Activated CD4-positive, alpha-beta T cell treated with anti-CD3 and anti-CD28 coated beads, Interleukin-2, amount 50 U/mL, for 48 hours (primary cell): ENCODE data around the gene CBX1.
"Not testable (repeated sequence)": the region's sequence is repeated elsewhere in the genome, so short reads cannot be mapped to it uniquely, and the experiment has no call there.

Source experiments
- DNase-seq, 2 experiments: peaks; one replicate each; pipeline ENCODE4 v3.0.0-alpha.2; 2020

Gene CBX1

GRCh38 chr17:48048384-48049126, 52.7 kb downstream of the CBX1 start:
- peak; percentile 70 to 77 for DNase-seq

- DNase-seq: peak; percentile 98 to 99
Observed at GRCh38 chr17:48047741-48048383, 53.4 kb downstream of the CBX1 start, which contains the start of gene NFE2L1. Gene NFE2L1, plus strand, starts transcription at chr17:48048359. Its CDS starts 2,760 bp downstream, at chr17:48051119.

- no peak for DNase-seq
Observed at GRCh38 chr17:48047113-48047740, 54.1 kb downstream of the CBX1 start.

GRCh38 chr17:48046296-48046695, 55.0 kb downstream of the CBX1 start:
- DNase-seq: no peak

- no peak for DNase-seq
Observed at GRCh38 chr17:48045316-48046001, 55.8 kb downstream of the CBX1 start.

- no peak for DNase-seq
Observed at GRCh38 chr17:48044851-48045250, 56.4 kb downstream of the CBX1 start.

- no peak for DNase-seq
Observed at GRCh38 chr17:48043176-48043575, 58.1 kb downstream of the CBX1 start.

- no peak for DNase-seq
Observed at GRCh38 chr17:48038687-48039086, 62.6 kb downstream of the CBX1 start.

GRCh38 chr17:48037838-48038323, 63.4 kb downstream of the CBX1 start:
- DNase-seq: peak in 1 of 2 experiments; percentile 39

- DNase-seq: peak; percentile 68 to 74
Observed at GRCh38 chr17:48037036-48037837, 64.0 kb downstream of the CBX1 start, which contains the start of gene COPZ2. Gene COPZ2, minus strand, starts transcription at chr17:48037797. Its CDS starts 20 bp downstream, at chr17:48037777.

GRCh38 chr17:48036693-48037035, 64.6 kb downstream of the CBX1 start:
- DNase-seq: no peak

- not testable (repeated sequence) for DNase-seq
Observed at GRCh38 chr17:48034734-48035133, 66.5 kb downstream of the CBX1 start.

- no peak for DNase-seq
Observed at GRCh38 chr17:48031966-48032365, 69.3 kb downstream of the CBX1 start.

- DNase-seq: no peak
Observed at GRCh38 chr17:48030531-48030930, 70.7 kb downstream of the CBX1 start.

- no peak for DNase-seq
Observed at GRCh38 chr17:48028736-48029135, 72.5 kb downstream of the CBX1 start.

- no peak for DNase-seq
Observed at GRCh38 chr17:48027322-48027981, 73.8 kb downstream of the CBX1 start.

- DNase-seq: peak; percentile 78 to 82
Observed at GRCh38 chr17:48026502-48027321, 74.6 kb downstream of the CBX1 start.

- DNase-seq: peak in 1 of 2 experiments; percentile 11
Observed at GRCh38 chr17:48025904-48026501, 75.3 kb downstream of the CBX1 start.

GRCh38 chr17:48025040-48025903, 76.0 kb downstream of the CBX1 start:
- peak; percentile 98 for DNase-seq
